TTC549 (cell line): ENCODE data around the gene UQCRHL.

ENCODE experiments used
- FAIRE-seq: peaks from 2 replicates; lab custom pipeline; 2012; peaks lifted over from hg19 to GRCh38; lab: Jason Lieb, UNC

UQCRHL gene

GRCh38 chr1:15797614-15798390, 9.6 kb downstream of the UQCRHL start:
- no peak for FAIRE-seq

- FAIRE-seq, result no peak
Observed at GRCh38 chr1:15796086-15796462, 11.4 kb downstream of the UQCRHL start.

GRCh38 chr1:15788624-15789301, 18.7 kb downstream of the UQCRHL start:
- FAIRE-seq, result no peak

- no peak for FAIRE-seq
Observed at GRCh38 chr1:15786581-15786980, 20.9 kb downstream of the UQCRHL start.

GRCh38 chr1:15785683-15786082, 21.8 kb downstream of the UQCRHL start:
- FAIRE-seq, result no peak

GRCh38 chr1:15777909-15778707, 29.3 kb downstream of the UQCRHL start:
- FAIRE-seq, result no peak

GRCh38 chr1:15775706-15776105, 31.7 kb downstream of the UQCRHL start:
- no peak for FAIRE-seq

- no peak for FAIRE-seq
Observed at GRCh38 chr1:15771836-15772515, 35.5 kb downstream of the UQCRHL start.

- no peak for FAIRE-seq
Observed at GRCh38 chr1:15770313-15770962, 37.0 kb downstream of the UQCRHL start.

GRCh38 chr1:15768388-15768787, 39.1 kb downstream of the UQCRHL start:
- no peak for FAIRE-seq

- FAIRE-seq, result no peak
Observed at GRCh38 chr1:15767941-15768340, 39.5 kb downstream of the UQCRHL start.

GRCh38 chr1:15765495-15766194, 41.8 kb downstream of the UQCRHL start:
- FAIRE-seq, result no peak

GRCh38 chr1:15764890-15765289, 42.6 kb downstream of the UQCRHL start:
- no peak for FAIRE-seq

GRCh38 chr1:15764269-15764764, 43.1 kb downstream of the UQCRHL start:
- FAIRE-seq, result no peak

- no peak for FAIRE-seq
Observed at GRCh38 chr1:15762546-15762945, 44.9 kb downstream of the UQCRHL start.

- no peak for FAIRE-seq
Observed at GRCh38 chr1:15761366-15762128, 45.9 kb downstream of the UQCRHL start.

GRCh38 chr1:15760520-15761211, 46.8 kb downstream of the UQCRHL start:
- no peak for FAIRE-seq

GRCh38 chr1:15758953-15759661, 48.3 kb downstream of the UQCRHL start:
- FAIRE-seq, result no peak

GRCh38 chr1:15758343-15758931, 49.0 kb downstream of the UQCRHL start, which contains the start of gene FBLIM1:
Gene FBLIM1, plus strand, starts transcription at chr1:15758795. Its CDS starts 6,189 bp downstream, at chr1:15764984.
- FAIRE-seq, result no peak
